ENCODE results near the gene TMC7. TPM values are rescaled to one million over a fixed set of nuclear protein-coding genes. Genes with fewer than 3 reads are reported as not detected.

Gene TMC7
- total and polyA plus RNA-seq, 2 of the 13 experiments (the other 11 are each of a cell fraction or from before 2014, with no cell fraction given) = 1.2 to 5.1 TPM

DNA sequence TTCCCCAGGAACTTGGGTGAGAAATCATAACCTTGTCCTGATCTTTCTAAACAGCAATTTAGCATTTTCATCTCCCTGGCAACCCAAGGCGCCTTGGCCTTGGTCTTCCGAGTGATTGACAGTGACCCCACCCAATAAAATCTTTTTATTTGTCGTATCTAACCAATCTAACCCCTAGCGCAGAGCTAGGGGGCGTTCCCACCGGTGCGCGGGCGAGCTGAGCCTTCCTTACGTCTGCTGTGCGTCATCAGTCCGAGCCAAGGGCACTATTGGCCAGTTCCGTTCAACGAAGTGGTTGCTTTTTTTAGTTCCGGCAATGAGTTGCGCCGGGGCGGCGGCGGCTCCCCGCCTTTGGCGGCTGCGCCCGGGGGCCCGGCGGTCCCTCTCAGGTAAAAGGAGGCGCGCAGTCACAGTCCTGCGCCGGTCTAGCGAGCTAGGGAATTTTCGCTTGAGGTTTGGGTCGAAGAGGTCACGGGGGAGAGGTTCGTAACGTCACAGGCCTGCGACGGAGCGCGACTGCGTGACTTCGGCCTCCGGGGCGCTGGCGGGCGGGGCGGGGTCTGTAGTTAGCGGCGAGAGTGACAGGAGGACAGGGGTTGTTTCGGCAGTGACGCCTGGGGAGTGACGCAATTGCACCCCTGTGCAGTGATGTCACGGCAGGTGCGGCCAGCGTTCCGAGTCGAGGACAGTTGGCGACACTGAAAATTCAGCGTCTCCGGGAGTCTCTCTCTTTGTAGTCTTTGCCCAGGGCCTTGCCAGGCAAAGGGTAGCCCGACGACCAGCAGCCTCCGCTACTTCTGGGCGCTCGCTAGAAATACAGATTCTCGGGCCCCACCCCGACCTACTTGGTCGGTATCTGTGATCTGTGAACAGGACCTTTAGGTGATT, 83.9 kb downstream of the TMC7 start, which contains the start of gene COQ7 (continued):
- TF ChIP-seq, protein P1, sequence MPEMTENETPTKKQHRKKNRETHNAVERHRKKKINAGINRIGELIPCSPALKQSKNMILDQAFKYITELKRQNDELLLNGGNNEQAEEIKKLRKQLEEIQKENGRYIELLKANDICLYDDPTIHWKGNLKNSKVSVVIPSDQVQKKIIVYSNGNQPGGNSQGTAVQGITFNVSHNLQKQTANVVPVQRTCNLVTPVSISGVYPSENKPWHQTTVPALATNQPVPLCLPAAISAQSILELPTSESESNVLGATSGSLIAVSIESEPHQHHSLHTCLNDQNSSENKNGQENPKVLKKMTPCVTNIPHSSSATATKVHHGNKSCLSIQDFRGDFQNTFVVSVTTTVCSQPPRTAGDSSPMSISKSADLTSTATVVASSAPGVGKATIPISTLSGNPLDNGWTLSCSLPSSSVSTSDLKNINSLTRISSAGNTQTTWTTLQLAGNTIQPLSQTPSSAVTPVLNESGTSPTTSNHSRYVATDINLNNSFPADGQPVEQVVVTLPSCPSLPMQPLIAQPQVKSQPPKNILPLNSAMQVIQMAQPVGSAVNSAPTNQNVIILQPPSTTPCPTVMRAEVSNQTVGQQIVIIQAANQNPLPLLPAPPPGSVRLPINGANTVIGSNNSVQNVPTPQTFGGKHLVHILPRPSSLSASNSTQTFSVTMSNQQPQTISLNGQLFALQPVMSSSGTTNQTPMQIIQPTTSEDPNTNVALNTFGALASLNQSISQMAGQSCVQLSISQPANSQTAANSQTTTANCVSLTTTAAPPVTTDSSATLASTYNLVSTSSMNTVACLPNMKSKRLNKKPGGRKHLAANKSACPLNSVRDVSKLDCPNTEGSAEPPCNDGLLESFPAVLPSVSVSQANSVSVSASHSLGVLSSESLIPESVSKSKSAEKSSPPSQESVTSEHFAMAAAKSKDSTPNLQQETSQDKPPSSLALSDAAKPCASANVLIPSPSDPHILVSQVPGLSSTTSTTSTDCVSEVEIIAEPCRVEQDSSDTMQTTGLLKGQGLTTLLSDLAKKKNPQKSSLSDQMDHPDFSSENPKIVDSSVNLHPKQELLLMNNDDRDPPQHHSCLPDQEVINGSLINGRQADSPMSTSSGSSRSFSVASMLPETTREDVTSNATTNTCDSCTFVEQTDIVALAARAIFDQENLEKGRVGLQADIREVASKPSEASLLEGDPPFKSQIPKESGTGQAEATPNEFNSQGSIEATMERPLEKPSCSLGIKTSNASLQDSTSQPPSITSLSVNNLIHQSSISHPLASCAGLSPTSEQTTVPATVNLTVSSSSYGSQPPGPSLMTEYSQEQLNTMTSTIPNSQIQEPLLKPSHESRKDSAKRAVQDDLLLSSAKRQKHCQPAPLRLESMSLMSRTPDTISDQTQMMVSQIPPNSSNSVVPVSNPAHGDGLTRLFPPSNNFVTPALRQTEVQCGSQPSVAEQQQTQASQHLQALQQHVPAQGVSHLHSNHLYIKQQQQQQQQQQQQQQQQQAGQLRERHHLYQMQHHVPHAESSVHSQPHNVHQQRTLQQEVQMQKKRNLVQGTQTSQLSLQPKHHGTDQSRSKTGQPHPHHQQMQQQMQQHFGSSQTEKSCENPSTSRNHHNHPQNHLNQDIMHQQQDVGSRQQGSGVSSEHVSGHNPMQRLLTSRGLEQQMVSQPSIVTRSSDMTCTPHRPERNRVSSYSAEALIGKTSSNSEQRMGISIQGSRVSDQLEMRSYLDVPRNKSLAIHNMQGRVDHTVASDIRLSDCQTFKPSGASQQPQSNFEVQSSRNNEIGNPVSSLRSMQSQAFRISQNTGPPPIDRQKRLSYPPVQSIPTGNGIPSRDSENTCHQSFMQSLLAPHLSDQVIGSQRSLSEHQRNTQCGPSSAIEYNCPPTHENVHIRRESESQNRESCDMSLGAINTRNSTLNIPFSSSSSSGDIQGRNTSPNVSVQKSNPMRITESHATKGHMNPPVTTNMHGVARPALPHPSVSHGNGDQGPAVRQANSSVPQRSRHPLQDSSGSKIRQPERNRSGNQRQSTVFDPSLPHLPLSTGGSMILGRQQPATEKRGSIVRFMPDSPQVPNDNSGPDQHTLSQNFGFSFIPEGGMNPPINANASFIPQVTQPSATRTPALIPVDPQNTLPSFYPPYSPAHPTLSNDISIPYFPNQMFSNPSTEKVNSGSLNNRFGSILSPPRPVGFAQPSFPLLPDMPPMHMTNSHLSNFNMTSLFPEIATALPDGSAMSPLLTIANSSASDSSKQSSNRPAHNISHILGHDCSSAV (CRISPR knock-in tag; IDR thresholded peaks at IDR 0.05; ENCODE audit: borderline replicate concordance) = no peak
- TF ChIP-seq, protein P2, sequence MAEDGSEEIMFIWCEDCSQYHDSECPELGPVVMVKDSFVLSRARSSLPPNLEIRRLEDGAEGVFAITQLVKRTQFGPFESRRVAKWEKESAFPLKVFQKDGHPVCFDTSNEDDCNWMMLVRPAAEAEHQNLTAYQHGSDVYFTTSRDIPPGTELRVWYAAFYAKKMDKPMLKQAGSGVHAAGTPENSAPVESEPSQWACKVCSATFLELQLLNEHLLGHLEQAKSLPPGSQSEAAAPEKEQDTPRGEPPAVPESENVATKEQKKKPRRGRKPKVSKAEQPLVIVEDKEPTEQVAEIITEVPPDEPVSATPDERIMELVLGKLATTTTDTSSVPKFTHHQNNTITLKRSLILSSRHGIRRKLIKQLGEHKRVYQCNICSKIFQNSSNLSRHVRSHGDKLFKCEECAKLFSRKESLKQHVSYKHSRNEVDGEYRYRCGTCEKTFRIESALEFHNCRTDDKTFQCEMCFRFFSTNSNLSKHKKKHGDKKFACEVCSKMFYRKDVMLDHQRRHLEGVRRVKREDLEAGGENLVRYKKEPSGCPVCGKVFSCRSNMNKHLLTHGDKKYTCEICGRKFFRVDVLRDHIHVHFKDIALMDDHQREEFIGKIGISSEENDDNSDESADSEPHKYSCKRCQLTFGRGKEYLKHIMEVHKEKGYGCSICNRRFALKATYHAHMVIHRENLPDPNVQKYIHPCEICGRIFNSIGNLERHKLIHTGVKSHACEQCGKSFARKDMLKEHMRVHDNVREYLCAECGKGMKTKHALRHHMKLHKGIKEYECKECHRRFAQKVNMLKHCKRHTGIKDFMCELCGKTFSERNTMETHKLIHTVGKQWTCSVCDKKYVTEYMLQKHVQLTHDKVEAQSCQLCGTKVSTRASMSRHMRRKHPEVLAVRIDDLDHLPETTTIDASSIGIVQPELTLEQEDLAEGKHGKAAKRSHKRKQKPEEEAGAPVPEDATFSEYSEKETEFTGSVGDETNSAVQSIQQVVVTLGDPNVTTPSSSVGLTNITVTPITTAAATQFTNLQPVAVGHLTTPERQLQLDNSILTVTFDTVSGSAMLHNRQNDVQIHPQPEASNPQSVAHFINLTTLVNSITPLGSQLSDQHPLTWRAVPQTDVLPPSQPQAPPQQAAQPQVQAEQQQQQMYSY (CRISPR knock-in tag; IDR thresholded peaks at IDR 0.05) = 0 out of 2 replicates have a peak, but pooled peaks have one; percentile 31
- TF ChIP-seq ZNF10 (CRISPR knock-in tag; IDR thresholded peaks at IDR 0.05; ENCODE audit: borderline replicate concordance, low read depth) = no peak
- TF ChIP-seq ZNF383 (CRISPR knock-in tag; IDR thresholded peaks at IDR 0.05; ENCODE audit: borderline replicate concordance) = no peak; the same call in 1 of the 2 replicates
- peak; percentile 65; the same call in 1 of the 2 replicates for TF ChIP-seq ZNF160 (CRISPR knock-in tag; IDR thresholded peaks at IDR 0.05)
- TF ChIP-seq ZNF256 (CRISPR knock-in tag; conservative IDR thresholded peaks at IDR 0.05) = no peak; the same call in 1 of the 2 replicates
- TF ChIP-seq FOXP1 (IDR thresholded peaks at IDR 0.05) = no peak
- TF ChIP-seq FOXP1 (CRISPR knock-in tag; IDR thresholded peaks at IDR 0.05) = no peak
- peak; percentile 90; the same call in 2 of the 3 replicates for TF ChIP-seq MXI1 (IDR thresholded peaks at IDR 0.05; ENCODE audit: borderline replicate concordance, low read depth, low read length)
- peak; percentile 100 for TF ChIP-seq ATF1 (CRISPR knock-in tag; IDR thresholded peaks at IDR 0.05)
- TF ChIP-seq ZNF225 (CRISPR knock-in tag; IDR thresholded peaks at IDR 0.05) = peak; percentile 91
- TF ChIP-seq, protein P3, sequence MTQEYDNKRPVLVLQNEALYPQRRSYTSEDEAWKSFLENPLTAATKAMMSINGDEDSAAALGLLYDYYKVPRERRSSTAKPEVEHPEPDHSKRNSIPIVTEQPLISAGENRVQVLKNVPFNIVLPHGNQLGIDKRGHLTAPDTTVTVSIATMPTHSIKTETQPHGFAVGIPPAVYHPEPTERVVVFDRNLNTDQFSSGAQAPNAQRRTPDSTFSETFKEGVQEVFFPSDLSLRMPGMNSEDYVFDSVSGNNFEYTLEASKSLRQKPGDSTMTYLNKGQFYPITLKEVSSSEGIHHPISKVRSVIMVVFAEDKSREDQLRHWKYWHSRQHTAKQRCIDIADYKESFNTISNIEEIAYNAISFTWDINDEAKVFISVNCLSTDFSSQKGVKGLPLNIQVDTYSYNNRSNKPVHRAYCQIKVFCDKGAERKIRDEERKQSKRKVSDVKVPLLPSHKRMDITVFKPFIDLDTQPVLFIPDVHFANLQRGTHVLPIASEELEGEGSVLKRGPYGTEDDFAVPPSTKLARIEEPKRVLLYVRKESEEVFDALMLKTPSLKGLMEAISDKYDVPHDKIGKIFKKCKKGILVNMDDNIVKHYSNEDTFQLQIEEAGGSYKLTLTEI (CRISPR knock-in tag; conservative IDR thresholded peaks at IDR 0.05) = no peak
